GM23338 (cell line): ENCODE measurements around the gene RPL22. TPM values are rescaled to one million over a fixed set of nuclear protein-coding genes. Genes with fewer than 3 reads are reported as not detected.

ENCODE experiments used
- ATAC-seq: fragments of 200-7000 bp; cut with Tn5 transposase; 3 replicates; pipeline ENCODE4 v1.9.1; 2020
- DNase-seq: peaks from one replicate; pipeline ENCODE4 v3.0.0-alpha.2; 2015; ENCODE audit warnings: low spot score
- H2AFZ ChIP-seq: fragments of 200-600 bp; sonication (generic); 2 replicates; pipeline ENCODE4 v1.8.0; 2016; ENCODE audit warnings: antibody characterized with exemption, mild to moderate bottlenecking, moderate library complexity
- H3F3A ChIP-seq: fragments of 200-600 bp; sonication (generic); replicated peaks from 2 replicates; pipeline ENCODE4 v1.8.0; 2017; ENCODE audit warnings: antibody characterized with exemption, mixed run types, low read depth
- H3K27ac ChIP-seq: fragments of 200-600 bp; sonication (generic); 2 replicates; pipeline ENCODE4 v1.6.1; 2016; ENCODE audit warnings: low read depth
- H3K27me3 ChIP-seq: fragments of 200-600 bp; sonication (generic); 2 replicates; pipeline ENCODE4 v1.8.0; 2016; ENCODE audit warnings: mild to moderate bottlenecking, mixed run types, moderate library complexity; ENCODE audit not compliant: insufficient read depth
- H3K36me3 ChIP-seq: fragments of 200-600 bp; sonication (generic); 2 replicates; pipeline ENCODE4 v1.8.0; 2016; ENCODE audit warnings: mild to moderate bottlenecking; ENCODE audit not compliant: insufficient read depth
- H3K4me1 ChIP-seq: fragments of 200-600 bp; sonication (generic); 2 replicates; pipeline ENCODE4 v1.8.0; 2016; ENCODE audit warnings: mild to moderate bottlenecking, moderate library complexity; ENCODE audit not compliant: insufficient read depth
- H3K4me2 ChIP-seq: fragments of 200-600 bp; sonication (generic); 2 replicates; pipeline ENCODE4 v1.7.1; 2017; ENCODE audit warnings: mixed run types
- H3K4me3 ChIP-seq: fragments of 200-600 bp; sonication (generic); 2 replicates; pipeline ENCODE4 v1.6.1; 2016; ENCODE audit warnings: mixed run types
- H3K79me2 ChIP-seq: fragments of 200-600 bp; sonication (generic); replicated peaks from 2 replicates; pipeline ENCODE4 v1.8.0; 2017; ENCODE audit warnings: mild to moderate bottlenecking; ENCODE audit not compliant: insufficient read depth
- H3K9me2 ChIP-seq: fragments of 200-600 bp; sonication (generic); 2 replicates; pipeline ENCODE4 v1.8.0; 2017; ENCODE audit not compliant: insufficient read depth
- H4K20me1 ChIP-seq: fragments of 200-600 bp; sonication (generic); replicated peaks from 2 replicates; pipeline ENCODE4 v1.8.0; 2017; ENCODE audit warnings: mild to moderate bottlenecking; ENCODE audit not compliant: insufficient read depth
- H3K27ac Mint-ChIP-seq: 2 replicates; pipeline ENCODE4 v1.8.0; 2020; ENCODE audit warnings: inconsistent platforms, mild to moderate bottlenecking, moderate library complexity, mixed read lengths
- H3K27me3 Mint-ChIP-seq: 3 replicates; pipeline ENCODE4 v1.8.0; 2022; ENCODE audit warnings: low read depth, mild to moderate bottlenecking, moderate library complexity, mixed read lengths, inconsistent platforms; ENCODE audit not compliant: insufficient read depth, poor library complexity
- H3K36me3 Mint-ChIP-seq: 3 replicates; pipeline ENCODE4 v1.8.0; 2021; ENCODE audit warnings: low read depth, mild to moderate bottlenecking, inconsistent platforms, moderate library complexity, mixed read lengths
- H3K4me1 Mint-ChIP-seq: 3 replicates; pipeline ENCODE4 v1.8.0; 2020; ENCODE audit warnings: mild to moderate bottlenecking, inconsistent platforms, mixed read lengths
- H3K4me3 Mint-ChIP-seq: 3 replicates; pipeline ENCODE4 v1.8.0; 2021; ENCODE audit warnings: moderate library complexity, mild to moderate bottlenecking, inconsistent platforms, mixed read lengths
- H3K9me3 Mint-ChIP-seq: 3 replicates; pipeline ENCODE4 v1.8.0; 2020; ENCODE audit warnings: moderate library complexity, mild to moderate bottlenecking, inconsistent platforms, mixed read lengths
- ETS1 ChIP-seq: IDR thresholded peaks from 2 replicates; pipeline ENCODE4 v1.6.1; 2016; ENCODE audit warnings: antibody characterized with exemption
- EZH2 ChIP-seq: fragments of 200-600 bp; sonication (generic); IDR thresholded peaks from one replicate; pipeline ENCODE4 v1.8.0; 2017; ENCODE audit warnings: antibody characterized with exemption, mild to moderate bottlenecking, low read depth; ENCODE audit not compliant: unreplicated experiment
- POLR2AphosphoS5 ChIP-seq: IDR thresholded peaks from 2 replicates; pipeline ENCODE4 v1.6.1; 2016; ENCODE audit warnings: antibody characterized with exemption, low read depth
- polyA plus RNA-seq: library from polyadenylated mRNA; unstranded; fragments of >200 nt; fragmentation: Nextera tagmentation; extraction: Ambion mirVana; gene quantifications from 2 replicates; pipeline ENCODE4 v1.2.1, GENCODE V29; 2016
- total RNA-seq: library from RNA; depleted of rRNA; stranded (reverse); fragments of >200 nt; shearing (Covaris generic); gene quantifications from 2 replicates; pipeline ENCODE4 v1.2.3, GENCODE V29; 2014
- TF ChIP-seq, protein P1 (sequence below): IDR thresholded peaks from one replicate; pipeline ENCODE4 v1.6.1; 2018; ENCODE audit warnings: antibody characterized with exemption; ENCODE audit not compliant: unreplicated experiment

RPL22 gene
- total and polyA plus RNA-seq, 2 experiments from 2014 or later = 145 to 818 TPM

GRCh38 chr1:6239950-6240768 is 40.8 kb upstream of the RPL22 start:
- Mint-ChIP-seq H3K27me3 (peaks cover 42% of the 10 kb centered on the region), H3K27ac (peak overlapping the region; percentile 98), H3K4me3 (peak overlapping the region; percentile 63), H3K9me3 (no peaks in the 10 kb centered on the region), H3K4me1 (peaks cover 46% of the 10 kb centered on the region), H3K36me3 (no peaks in the 10 kb centered on the region)
- Histone ChIP-seq H2AFZ (no peak overlapping the region), H3F3A (peaks cover 28% of the 10 kb centered on the region), H3K4me1 (peaks cover 41% of the 10 kb centered on the region), H3K79me2 (peaks cover 9% of the 10 kb centered on the region), H3K4me3 (peak overlapping the region; percentile 83), H3K27me3 (peaks cover 23% of the 10 kb centered on the region), H4K20me1 (0 out of 2 replicates have a peak, but pooled peaks cover under 1% of the 10 kb centered on the region), H3K9me2 (no peaks in the 10 kb centered on the region), H3K36me3 (no peaks in the 10 kb centered on the region), H3K27ac (peak overlapping the region; percentile 97), H3K4me2 (peak overlapping the region; percentile 98)
- no peak for TF ChIP-seq ETS1
- TF ChIP-seq POLR2AphosphoS5 = 0 out of 2 replicates have a peak, but pooled peaks have one; percentile 12
- DNase-seq (peak; percentile 71), ATAC-seq (peak; percentile 7)

- H3K27me3 Mint-ChIP-seq = peaks cover 40% of the 10 kb centered on the region
- H3K4me2 ChIP-seq = peak overlapping the region; percentile 98
- H3K27me3 ChIP-seq = peaks cover 20% of the 10 kb centered on the region
- peaks cover 5% of the 10 kb centered on the region for H3K36me3 Mint-ChIP-seq
- TF ChIP-seq EZH2 (no peak), ETS1 (0 out of 2 replicates have a peak, but pooled peaks have one; percentile 14)
- TF ChIP-seq, protein P1, sequence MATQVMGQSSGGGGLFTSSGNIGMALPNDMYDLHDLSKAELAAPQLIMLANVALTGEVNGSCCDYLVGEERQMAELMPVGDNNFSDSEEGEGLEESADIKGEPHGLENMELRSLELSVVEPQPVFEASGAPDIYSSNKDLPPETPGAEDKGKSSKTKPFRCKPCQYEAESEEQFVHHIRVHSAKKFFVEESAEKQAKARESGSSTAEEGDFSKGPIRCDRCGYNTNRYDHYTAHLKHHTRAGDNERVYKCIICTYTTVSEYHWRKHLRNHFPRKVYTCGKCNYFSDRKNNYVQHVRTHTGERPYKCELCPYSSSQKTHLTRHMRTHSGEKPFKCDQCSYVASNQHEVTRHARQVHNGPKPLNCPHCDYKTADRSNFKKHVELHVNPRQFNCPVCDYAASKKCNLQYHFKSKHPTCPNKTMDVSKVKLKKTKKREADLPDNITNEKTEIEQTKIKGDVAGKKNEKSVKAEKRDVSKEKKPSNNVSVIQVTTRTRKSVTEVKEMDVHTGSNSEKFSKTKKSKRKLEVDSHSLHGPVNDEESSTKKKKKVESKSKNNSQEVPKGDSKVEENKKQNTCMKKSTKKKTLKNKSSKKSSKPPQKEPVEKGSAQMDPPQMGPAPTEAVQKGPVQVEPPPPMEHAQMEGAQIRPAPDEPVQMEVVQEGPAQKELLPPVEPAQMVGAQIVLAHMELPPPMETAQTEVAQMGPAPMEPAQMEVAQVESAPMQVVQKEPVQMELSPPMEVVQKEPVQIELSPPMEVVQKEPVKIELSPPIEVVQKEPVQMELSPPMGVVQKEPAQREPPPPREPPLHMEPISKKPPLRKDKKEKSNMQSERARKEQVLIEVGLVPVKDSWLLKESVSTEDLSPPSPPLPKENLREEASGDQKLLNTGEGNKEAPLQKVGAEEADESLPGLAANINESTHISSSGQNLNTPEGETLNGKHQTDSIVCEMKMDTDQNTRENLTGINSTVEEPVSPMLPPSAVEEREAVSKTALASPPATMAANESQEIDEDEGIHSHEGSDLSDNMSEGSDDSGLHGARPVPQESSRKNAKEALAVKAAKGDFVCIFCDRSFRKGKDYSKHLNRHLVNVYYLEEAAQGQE = no peak
- H3K36me3 ChIP-seq = no peaks in the 10 kb centered on the region
- H3F3A ChIP-seq = peaks cover 28% of the 10 kb centered on the region
- H3K4me1 Mint-ChIP-seq = peaks cover 52% of the 10 kb centered on the region
- no peak overlapping the region for H2AFZ ChIP-seq
- H3K4me3 Mint-ChIP-seq = peak overlapping the region; percentile 63
- H4K20me1 ChIP-seq = peaks cover 9% of the 10 kb centered on the region; the same call in 1 of the 2 replicates
- DNase-seq (peak; percentile 95), ATAC-seq (peak; percentile 32)
- peak overlapping the region; percentile 98 for H3K27ac Mint-ChIP-seq
- H3K4me1 ChIP-seq = peaks cover 49% of the 10 kb centered on the region
- H3K79me2 ChIP-seq = peaks cover 17% of the 10 kb centered on the region
- peak overlapping the region; percentile 83 for H3K4me3 ChIP-seq
- H3K27ac ChIP-seq = peak overlapping the region; percentile 97
- H3K9me2 ChIP-seq = no peaks in the 10 kb centered on the region
- H3K9me3 Mint-ChIP-seq = no peaks in the 10 kb centered on the region
Measured at GRCh38 chr1:6239213-6239752, 39.9 kb upstream of the RPL22 start.
